HepG2 (cell line): ENCODE data around the gene BCAS3. TPM values are rescaled to one million over a fixed set of nuclear protein-coding genes. Genes with fewer than 3 reads are reported as not detected.
A peak's percentile ranks its signal among the peaks of the same experiment; 100 is the strongest.

Experiments used
- CREM ChIP-seq, 2 experiments: sonication (generic) in 1 of 2; formaldehyde crosslinking in 1 of 2; IDR thresholded peaks; 2 replicates each; pipeline versions ENCODE4 v1.4.0 to v1.6.1; 2016 to 2020; ENCODE audit warnings: antibody characterized with exemption in 1 of 2, mild to moderate bottlenecking in 1 of 2, missing genetic modification reagents in 1 of 2
- FIP1L1 ChIP-seq: fragments of 200-400 bp; formaldehyde crosslinking; IDR thresholded peaks from 2 replicates; pipeline ENCODE4 v1.6.1; 2018; ENCODE audit warnings: low read depth, mild to moderate bottlenecking, low read length, moderate library complexity, borderline replicate concordance; ENCODE audit not compliant: insufficient read depth
- HDAC2 ChIP-seq: sonication (generic); formaldehyde crosslinking; IDR thresholded peaks from 2 replicates; pipeline ENCODE4 v1.4.0; 2020; ENCODE audit warnings: missing genetic modification reagents
- KLF11 ChIP-seq: IDR thresholded peaks from 2 replicates; pipeline ENCODE4 v1.6.1; 2016; ENCODE audit warnings: missing compliant biosample characterization
- LRRFIP1 ChIP-seq: sonication (generic); formaldehyde crosslinking; conservative IDR thresholded peaks from 2 replicates; pipeline ENCODE4 v1.4.0; 2020; ENCODE audit warnings: missing genetic modification reagents
- PRDM10 ChIP-seq: sonication (generic); formaldehyde crosslinking; IDR thresholded peaks from 2 replicates; pipeline ENCODE4 v1.4.0; 2020; ENCODE audit warnings: low read depth, missing genetic modification reagents
- SAP130 ChIP-seq: IDR thresholded peaks from 2 replicates; pipeline ENCODE4 v1.6.1; 2016; ENCODE audit warnings: low read depth
- SATB2 ChIP-seq: sonication (generic); formaldehyde crosslinking; IDR thresholded peaks from 2 replicates; pipeline ENCODE4 v1.5.0; 2020; ENCODE audit warnings: missing genetic modification reagents
- SMAD3 ChIP-seq: sonication (generic); formaldehyde crosslinking; IDR thresholded peaks from 2 replicates; pipeline ENCODE4 v1.4.0; 2020; ENCODE audit warnings: missing genetic modification reagents
- SNAPC2 ChIP-seq: sonication (generic); formaldehyde crosslinking; IDR thresholded peaks from 2 replicates; pipeline ENCODE4 v1.8.1; 2022; ENCODE audit warnings: mild to moderate bottlenecking, missing genetic modification reagents
- TEAD3 ChIP-seq: optimal IDR thresholded peaks from 2 replicates; pipeline ENCODE3; 2016; ENCODE audit warnings: borderline replicate concordance
- YY1 ChIP-seq: IDR thresholded peaks from 2 replicates; pipeline ENCODE4 v1.6.1; 2011; ENCODE audit warnings: low read length, low read depth, moderate library complexity, mild to moderate bottlenecking; ENCODE audit not compliant: insufficient read depth, insufficient replicate concordance
- ZHX1 ChIP-seq: sonication (generic); formaldehyde crosslinking; IDR thresholded peaks from 2 replicates; pipeline ENCODE4 v1.8.1; 2022; ENCODE audit warnings: low read depth, mild to moderate bottlenecking, missing genetic modification reagents
- ZNF30 ChIP-seq: sonication (generic); formaldehyde crosslinking; IDR thresholded peaks from 2 replicates; pipeline ENCODE4 v1.5.0; 2020; ENCODE audit warnings: mild to moderate bottlenecking, missing genetic modification reagents
- ZNF674 ChIP-seq: sonication (generic); formaldehyde crosslinking; IDR thresholded peaks from 2 replicates; pipeline ENCODE4 v1.5.0; 2020; ENCODE audit warnings: low read depth, mild to moderate bottlenecking, missing genetic modification reagents
- ZNF746 ChIP-seq: sonication (generic); formaldehyde crosslinking; IDR thresholded peaks from 2 replicates; pipeline ENCODE4 v1.8.0; 2022; ENCODE audit warnings: mild to moderate bottlenecking, missing genetic modification reagents
- ZNF776 ChIP-seq: sonication (generic); formaldehyde crosslinking; IDR thresholded peaks from 2 replicates; pipeline ENCODE4 v1.4.0; 2020; ENCODE audit warnings: mild to moderate bottlenecking, missing genetic modification reagents
- ZNF781 ChIP-seq: sonication (generic); formaldehyde crosslinking; IDR thresholded peaks from 2 replicates; pipeline ENCODE4 v1.5.1; 2020; ENCODE audit warnings: borderline replicate concordance, mild to moderate bottlenecking, missing genetic modification reagents; ENCODE audit errors: not compliant biosample characterization
- ZNF878 ChIP-seq: sonication (generic); formaldehyde crosslinking; IDR thresholded peaks from 2 replicates; pipeline ENCODE4 v1.8.1; 2023; ENCODE audit warnings: mild to moderate bottlenecking, missing genetic modification reagents, moderate library complexity
- polyA plus RNA-seq, 8 experiments: library from polyadenylated mRNA; depleted of rRNA in 3 of 8; stranded (reverse) in 7 of 8; unstranded in 1 of 8; fragments of >200 nt; fragmentation: Illumina TruSeq in 4 of 8; extraction: Trizol in 4 of 8; gene quantifications; 2 replicates each; pipeline versions ENCODE4 v1.2.1 to v1.2.3, GENCODE V29; 2011 to 2016; ENCODE audit warnings: low read depth in 4 of 8, missing spikeins in 1 of 8, mixed read lengths in 1 of 8; ENCODE audit not compliant: insufficient read depth in 1 of 8
- total RNA-seq, 5 experiments: library from RNA; depleted of rRNA; stranded (reverse); fragments of >200 nt; fragmentation: Illumina TruSeq; extraction: Trizol; gene quantifications; 2 replicates each; pipeline ENCODE4 v1.2.3, GENCODE V29; 2016; ENCODE audit warnings: low read depth in 1 of 5
- TF ChIP-seq, protein P1 (sequence below): sonication (generic); formaldehyde crosslinking; IDR thresholded peaks from 2 replicates; pipeline ENCODE4 v1.5.0; 2020; ENCODE audit warnings: mild to moderate bottlenecking, low read depth, missing genetic modification reagents, borderline replicate concordance

The BCAS3 gene
- total and polyA plus RNA-seq, 2 of the 13 experiments (the other 11 are each of a cell fraction or from before 2014, with no cell fraction given), result 10.7 to 11.2 TPM

DNA sequence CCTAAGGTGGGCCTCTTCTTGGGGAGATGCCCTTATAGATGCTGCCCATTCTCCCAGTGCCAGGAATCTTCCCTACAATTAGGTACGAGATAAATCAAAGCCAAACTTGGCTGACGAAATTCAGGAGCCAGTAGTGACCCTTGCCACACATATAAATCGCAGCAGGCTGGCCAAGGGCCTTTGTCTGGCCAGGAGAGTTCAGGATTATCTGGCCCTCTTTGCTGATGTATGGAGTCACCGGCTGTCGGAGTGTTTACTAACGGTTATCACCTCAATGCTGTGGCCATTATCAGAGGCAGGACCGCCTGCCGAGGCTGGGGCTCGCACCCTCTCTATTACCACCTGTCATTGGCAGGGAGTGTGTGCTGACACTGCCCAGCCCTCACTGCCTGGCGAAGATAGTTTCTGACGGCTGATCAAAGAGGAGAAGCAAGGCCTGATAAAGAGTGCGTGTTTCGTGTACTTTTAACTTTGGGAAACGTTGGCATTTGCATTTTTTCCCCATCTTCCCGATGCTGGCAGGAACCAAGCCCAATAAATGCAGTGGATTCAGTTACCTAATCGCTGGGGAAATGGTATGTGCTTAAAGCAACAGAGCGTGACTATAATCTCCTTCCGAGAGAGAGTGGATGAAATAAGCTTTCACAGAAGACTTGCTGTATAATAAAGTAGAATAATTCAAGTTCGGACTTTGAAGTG is 689.2 kb downstream of the BCAS3 start (continued):
- TF ChIP-seq ZNF746 (CRISPR knock-in tag), result 0 out of 2 replicates have a peak, but pooled peaks have one; percentile 17
- TF ChIP-seq CREM (IDR thresholded peaks at IDR 0.05), result peak; percentile 84
- no peak for TF ChIP-seq CREM (CRISPR knock-in tag; IDR thresholded peaks at IDR 0.05)
- no peak; the same call in 1 of the 2 replicates for TF ChIP-seq PRDM10 (CRISPR knock-in tag)
- peak; percentile 79 for TF ChIP-seq ZHX1 (CRISPR knock-in tag)
- TF ChIP-seq SAP130 (CRISPR knock-in tag), result peak; percentile 84
- peak; percentile 58 for TF ChIP-seq TEAD3 (CRISPR knock-in tag)
- TF ChIP-seq YY1, result peak; percentile 73
- TF ChIP-seq KLF11 (CRISPR knock-in tag), result 0 out of 2 replicates have a peak, but pooled peaks have one; percentile 15
- peak; percentile 29; the same call in 1 of the 2 replicates for TF ChIP-seq ZNF776 (CRISPR knock-in tag)
- TF ChIP-seq SNAPC2 (CRISPR knock-in tag), result peak; percentile 59; the same call in 1 of the 2 replicates
- TF ChIP-seq LRRFIP1 (CRISPR knock-in tag), result no peak
- no peak for TF ChIP-seq ZNF674 (CRISPR knock-in tag)
- TF ChIP-seq SMAD3 (CRISPR knock-in tag), result peak; percentile 21; the same call in 1 of the 2 replicates
- TF ChIP-seq ZNF878 (CRISPR knock-in tag), result no peak
- no peak for TF ChIP-seq SATB2
- peak; percentile 18 for TF ChIP-seq ZNF781 (CRISPR knock-in tag)
- TF ChIP-seq, protein P1, sequence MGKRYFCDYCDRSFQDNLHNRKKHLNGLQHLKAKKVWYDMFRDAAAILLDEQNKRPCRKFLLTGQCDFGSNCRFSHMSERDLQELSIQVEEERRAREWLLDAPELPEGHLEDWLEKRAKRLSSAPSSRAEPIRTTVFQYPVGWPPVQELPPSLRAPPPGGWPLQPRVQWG (CRISPR knock-in tag), result 0 out of 2 replicates have a peak, but pooled peaks have one; percentile 69
- TF ChIP-seq FIP1L1, result no peak
- TF ChIP-seq HDAC2 (CRISPR knock-in tag), result peak; percentile 94; the same call in 1 of the 2 replicates
- TF ChIP-seq ZNF30 (CRISPR knock-in tag), result no peak
